ENCODE results near the gene SELPLG.

SELPLG gene

DNA sequence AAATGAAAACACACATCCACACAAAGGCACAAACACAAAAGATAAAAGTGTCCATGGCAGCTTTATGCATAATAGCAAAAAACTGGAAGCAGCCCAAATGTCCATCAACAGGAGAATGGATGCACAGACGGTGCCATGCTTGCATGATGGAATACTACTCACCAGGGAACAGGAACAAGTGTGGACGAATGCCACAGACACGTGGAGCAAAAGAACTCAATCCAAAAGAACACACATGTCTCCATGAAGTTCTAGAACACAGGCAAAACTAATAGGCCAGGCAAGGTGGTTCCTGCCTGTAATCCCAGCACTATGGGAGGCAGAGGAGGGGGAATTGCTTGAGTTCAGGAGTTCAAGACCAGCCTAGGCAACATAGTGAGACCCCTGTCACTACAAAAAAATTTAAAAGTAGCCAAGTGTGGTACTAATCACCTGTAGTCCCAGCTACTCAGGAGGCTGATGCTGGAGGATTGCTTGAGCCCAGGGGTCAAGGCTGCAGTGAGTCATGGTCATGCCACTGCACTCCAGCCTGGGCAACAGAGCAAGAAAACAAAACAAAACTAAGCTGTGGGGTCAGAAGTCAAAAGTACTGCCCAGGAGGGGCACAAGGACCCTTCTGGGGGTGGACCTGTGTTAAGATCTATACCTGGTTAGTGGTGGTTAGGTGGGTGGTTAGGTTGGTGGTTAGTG lies 28.5 kb downstream of the SELPLG start:
- DNase-seq (ENCODE audit: low read depth in 2 of 2), result no peak

DNA sequence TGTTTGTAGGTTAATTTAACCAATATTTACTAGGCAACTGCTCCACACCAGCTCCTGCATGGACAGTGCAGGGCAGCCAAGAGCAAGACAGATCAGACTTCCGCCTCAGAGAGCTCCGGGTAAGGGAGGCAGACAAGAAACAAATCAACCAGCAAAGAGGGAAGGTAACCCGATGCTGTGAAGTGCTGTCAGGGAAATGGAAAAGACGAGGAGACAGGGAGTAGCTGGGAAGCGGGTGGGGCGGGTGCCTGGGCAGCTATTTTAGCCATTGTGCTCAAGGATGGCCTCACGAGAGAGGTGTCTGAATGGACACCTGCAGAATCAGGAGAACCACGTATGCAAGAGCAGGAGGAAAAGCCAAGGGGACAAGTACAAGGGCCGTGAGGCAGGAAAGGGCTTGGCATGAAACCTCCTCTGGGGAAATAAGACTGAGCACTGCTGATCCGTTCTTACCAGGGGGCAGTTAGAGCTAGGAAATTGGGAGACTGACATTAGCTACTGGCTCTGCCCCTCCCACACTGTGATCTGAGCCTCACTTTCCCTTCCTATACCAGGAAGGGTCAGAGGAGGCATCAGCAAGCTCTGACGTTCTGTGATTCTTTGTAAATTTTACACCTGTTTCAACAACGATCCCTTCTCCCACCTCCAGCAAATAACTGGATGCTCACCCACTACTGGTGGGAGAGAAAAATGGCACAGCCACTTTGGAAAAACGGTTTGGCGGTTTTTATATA lies 29.3 kb downstream of the SELPLG start:
- no peak for DNase-seq (ENCODE audit: low read depth in 2 of 2)

DNA sequence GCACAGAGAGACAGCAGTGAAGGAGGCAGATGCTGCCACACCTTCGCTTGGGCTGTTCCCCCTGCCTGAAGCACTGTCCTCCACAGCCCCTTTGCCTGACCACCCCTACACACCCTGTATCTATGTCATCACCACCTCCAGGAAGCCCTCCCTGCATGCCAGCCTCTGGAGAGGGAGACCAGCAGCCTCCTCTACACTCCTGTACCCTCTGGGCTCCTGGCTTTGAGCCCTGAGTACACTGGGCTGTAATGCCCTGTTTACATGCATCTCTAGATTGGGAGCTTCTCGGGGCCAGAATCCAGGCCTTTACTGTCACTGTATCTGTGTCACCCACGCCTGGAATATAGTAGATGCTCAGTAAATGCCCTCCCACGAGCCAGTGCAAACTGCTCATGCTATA lies 30.0 kb downstream of the SELPLG start:
- no peak for DNase-seq (ENCODE audit: low read depth in 2 of 2)

DNA sequence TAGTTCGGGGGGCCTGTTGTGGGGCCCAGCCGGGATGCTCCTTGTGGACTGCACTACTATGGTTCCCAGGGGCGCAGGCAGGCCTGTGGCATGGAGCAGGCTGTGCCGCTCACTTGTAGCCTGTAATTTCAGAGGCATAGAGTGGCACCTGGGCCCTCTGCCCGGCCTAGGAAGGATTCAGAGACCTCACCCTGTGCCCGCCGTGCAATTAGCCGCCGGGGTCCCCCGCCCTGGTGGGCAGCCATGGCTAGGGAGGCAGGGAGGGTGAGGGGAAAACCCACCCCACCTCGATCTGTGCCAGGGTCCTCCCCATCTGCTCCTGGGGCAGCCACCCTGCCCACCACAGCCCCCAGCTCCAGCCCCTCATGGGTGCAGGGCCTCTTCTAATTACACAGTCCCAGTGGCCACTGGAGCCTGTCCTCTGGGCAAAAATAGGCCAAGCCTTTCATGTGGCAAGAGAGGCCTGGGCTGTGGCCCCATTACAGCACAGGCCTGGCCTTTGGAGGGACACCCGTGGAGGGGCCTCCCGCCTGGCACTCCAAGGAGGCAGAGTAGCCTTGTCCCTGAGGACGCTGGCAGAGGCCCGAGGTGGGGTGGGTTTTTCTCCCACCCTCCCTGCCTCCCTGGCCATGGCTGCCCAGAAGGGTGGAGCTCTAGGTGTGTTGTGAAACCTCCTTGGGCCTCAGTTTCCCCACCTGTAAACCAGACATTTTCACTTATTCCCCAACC lies 30.6 kb downstream of the SELPLG start:
- DNase-seq (ENCODE audit: low read depth in 2 of 2), result no peak

DNA sequence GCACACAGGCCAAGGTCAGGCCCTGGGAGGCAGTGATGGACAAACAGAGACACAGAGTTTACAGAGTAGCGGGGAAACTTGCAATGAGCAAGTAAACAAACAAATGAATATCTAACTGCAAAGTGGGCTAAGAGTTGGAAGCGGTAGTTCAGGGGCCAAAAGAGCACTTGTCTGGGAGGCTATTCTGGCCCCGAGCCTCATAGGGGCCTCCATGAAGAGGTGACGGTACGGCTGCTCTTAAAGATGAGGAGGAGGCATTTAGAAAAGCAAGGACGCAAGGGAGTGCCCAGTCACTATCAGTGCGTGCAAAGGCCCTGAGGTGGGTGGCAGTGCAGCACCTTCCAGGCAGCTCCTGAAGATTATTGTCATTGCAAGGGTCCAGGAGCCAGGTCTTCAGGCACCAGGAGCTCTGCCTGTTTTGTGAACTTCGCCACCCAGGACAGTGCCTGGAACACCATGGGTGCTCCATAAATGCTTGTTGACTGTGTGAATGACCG lies 31.4 kb downstream of the SELPLG start:
- DNase-seq (ENCODE audit: low read depth in 2 of 2), result no peak

DNA sequence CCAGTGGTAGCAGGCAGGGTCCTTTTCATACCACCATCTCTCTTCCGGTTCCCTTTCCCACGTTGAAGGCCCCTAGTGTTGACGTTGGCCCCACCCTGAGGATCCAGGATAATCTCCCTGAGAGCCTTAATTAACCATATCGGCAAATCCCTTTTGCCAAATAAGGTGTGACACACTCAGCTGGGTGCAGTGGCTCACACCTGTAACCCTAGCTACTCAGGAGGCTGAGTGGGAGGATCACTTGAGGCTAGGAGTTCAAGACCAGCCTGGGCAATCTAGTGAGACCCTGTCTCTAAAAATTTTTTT lies 33.0 kb downstream of the SELPLG start:
- DNase-seq (ENCODE audit: low read depth in 2 of 2), result no peak

DNA sequence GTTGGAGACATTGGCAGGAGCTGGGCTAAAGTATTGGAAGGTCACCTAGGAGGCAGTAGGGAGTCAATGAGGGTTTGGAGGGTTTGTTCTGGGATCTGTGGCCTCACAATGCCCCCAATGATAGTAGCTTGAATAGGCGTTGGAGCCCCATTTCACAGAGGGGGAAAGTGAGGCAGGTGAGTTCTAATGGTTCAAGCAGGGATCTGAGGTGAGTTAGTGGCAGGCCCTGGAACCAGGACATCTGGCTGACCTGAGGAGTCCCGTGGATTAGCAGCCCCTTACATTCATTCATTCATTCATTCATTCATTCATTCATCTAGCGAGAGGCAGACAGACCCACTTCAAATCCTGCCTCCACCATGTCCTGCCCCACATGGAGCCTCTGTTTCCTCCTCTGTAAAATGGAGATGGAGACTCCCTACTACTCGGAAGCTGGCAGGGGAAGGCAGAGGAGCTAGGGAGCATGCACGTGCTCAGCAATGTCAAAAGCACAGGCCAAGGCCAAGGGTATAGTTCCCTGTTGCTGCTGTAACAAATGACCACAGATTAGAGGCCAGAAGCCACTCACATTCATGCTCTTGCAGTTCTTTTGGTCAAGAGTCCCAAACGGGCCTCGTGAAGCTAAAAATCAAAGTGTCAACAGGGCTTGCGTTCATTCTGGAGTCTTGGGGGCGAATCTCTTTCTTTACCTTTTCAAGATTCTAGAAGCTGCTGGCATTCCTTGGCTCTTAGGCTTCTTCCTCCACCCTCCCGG lies 33.6 kb downstream of the SELPLG start:
- DNase-seq (ENCODE audit: low read depth in 2 of 2), result no peak

DNA sequence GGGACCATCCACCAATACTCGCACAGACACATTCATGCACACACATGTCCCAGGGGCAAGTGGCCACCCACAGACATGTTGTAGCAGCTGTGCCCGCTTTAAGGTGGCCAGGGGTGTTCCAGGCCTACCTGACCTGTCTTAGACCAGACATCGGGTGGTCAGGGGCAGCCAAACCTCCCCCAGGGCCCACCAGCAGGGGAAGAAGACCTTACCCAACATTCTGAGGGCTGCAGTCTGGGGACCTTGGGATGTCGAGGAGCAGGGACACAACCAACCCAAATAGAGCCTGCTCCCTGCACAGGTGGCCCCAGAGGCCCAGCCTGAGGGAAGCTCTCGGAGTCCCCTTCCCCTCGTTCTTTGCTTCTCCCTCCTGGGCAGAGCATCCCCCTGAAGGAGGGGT lies 34.2 kb downstream of the SELPLG start:
- no peak for DNase-seq (ENCODE audit: low read depth in 2 of 2)

DNA sequence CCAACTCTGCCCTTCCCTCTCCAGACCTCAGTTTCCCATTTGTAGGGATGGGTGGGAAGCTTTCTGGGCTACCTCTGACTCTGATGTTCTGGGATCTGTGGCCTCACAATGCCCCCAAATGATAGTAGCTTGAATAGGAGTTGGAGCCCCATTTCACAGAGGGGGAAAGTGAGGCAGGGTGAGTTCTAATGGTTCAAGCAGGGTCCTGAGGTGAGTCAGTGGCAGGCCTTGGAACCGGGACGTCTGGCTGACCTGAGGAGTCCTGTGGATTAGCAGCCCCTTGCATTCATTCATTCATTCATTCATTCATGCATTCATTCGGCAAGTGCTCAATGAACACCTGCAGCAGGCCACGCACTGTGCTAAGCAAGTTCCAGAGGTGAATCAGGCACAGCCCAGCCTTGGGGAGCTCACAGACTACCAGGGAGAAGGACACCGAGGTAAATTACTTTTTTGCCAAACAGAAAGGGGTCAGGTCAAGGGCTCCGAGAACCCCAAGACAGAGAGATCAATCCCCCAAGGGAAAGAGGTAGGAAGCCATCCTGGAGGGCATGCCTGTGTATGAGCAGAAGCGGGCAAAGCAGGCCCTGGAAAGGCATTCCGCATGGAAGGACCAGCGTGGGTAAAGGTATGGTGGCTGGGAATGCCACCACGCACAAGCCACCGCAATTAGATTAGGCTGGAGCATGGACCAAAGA lies 35.0 kb downstream of the SELPLG start:
- no peak for DNase-seq (ENCODE audit: low read depth in 2 of 2)

DNA sequence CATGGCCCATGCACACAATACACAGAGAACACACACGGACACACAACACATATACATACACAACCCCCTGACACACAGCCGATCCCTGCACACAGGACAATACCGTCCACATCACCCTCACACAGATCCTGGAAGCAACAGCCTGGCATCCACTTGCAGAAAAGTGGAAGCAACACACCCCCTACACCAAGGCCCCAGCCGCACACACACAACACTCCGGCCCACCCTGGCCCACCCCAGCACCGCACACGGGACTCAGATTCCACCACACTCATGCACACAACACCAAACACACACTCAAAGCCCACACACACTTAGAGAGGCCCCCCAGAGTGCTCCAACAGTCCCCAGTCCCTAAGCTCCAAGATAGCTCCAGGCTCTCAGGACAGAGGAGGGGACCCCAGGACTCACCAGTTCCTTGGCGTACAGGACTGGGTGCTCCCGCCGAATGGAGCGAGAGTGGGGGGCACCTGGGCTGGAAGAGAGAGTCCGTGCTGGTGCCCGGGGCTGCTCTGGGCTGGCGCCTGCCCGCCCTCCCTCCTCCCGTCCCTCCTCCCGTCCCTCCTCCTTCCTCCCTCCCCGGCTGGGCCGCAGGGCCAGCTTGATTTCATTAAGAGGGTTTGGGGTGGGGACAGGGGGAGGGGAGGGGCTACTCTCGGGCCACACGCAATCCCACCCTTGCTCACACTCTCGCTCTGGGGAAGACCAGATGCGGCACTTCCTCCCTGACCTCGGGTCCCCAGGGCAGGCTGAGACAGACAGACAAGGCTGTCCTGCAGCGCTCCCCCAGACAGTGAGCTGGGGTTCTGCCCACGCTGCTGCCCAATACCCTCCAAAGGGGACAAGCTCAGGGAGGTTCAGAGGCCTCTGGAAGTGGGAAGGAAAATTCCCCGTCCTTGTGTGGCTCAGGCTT lies 35.9 kb downstream of the SELPLG start, which contains the start of gene TMEM119:
TMEM119 (minus strand) TSS at position 526 of the 913 bp plus-strand sequence. CDS start 5,701 bp downstream, outside the sequence.
- no peak for DNase-seq (ENCODE audit: low read depth in 2 of 2)

DNA sequence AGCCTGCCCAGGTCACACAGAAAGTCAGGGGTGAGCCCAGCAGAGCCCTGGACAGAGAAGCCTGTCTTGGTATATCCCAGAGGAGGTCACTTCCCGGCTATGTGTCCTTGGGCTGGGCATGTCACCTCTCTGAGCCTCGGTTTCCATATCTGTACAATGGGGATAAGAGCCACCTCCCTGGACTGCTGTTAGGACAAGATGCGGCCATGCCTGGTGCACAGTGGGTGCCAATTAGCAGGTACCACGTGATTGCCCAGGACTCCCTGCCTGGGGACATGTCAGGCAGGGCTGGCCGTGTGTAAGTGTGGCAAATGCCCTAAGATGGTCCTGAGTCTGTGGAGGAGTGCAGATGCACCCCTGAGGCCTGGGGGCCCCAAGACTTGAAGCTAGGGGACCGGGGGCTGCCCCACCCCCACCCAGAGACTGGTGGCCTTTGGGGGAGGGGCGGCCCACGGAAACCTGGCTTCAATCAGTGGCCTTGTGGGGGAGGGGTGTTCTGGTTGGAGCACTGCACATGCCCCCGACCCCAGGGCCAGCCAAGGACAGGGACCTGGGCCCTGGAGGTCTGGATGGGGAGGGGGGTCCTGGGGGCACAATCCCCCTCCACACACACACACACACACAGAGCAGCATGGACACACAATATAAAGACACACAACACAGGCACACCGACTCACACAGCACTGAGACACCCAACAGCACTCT lies 36.7 kb downstream of the SELPLG start:
- DNase-seq (ENCODE audit: low read depth in 2 of 2), result no peak

DNA sequence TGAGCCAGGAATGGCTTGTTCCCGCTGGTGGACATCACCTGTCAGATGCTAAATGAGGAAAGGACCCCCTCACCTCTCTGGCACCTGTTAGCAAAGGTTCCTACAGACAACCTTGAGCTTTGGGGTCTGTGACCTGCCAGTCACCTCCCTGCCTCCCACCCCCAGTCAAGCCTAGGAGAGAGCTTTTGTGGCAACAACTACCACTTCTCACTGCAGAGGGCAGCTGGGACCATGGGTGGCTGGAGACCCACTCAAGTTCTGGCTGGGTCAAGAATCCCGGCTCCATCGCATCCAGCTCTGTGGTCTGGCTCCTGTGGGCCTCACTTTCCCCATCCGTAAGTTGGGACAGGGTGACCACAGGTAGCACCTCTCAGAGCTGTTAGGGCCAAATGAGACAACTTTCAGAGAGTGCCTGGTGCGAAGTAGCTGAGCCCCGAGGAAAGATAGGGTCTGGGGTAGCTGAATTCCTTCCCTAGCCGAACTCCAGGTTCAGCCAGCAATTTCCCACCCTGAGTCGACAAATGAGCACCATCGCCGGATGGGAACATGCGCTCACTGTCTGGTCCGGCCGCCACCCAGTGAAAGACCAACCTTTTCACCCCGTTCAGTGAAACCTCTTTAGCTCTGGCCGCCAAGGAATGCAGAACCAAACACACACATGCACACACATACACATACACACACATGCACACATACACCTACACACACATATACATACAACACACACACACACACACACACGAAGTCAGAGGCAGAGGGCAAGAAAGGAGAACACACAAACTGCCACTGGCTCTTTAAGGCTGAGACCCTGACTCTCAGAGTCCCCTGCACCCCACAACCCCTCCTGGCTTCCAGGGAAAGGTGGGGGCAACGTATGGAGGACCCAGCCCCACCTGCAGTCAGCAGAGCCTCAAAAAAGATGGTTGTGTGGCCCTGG lies 37.7 kb downstream of the SELPLG start:
- no peak for DNase-seq (ENCODE audit: low read depth in 2 of 2)

DNA sequence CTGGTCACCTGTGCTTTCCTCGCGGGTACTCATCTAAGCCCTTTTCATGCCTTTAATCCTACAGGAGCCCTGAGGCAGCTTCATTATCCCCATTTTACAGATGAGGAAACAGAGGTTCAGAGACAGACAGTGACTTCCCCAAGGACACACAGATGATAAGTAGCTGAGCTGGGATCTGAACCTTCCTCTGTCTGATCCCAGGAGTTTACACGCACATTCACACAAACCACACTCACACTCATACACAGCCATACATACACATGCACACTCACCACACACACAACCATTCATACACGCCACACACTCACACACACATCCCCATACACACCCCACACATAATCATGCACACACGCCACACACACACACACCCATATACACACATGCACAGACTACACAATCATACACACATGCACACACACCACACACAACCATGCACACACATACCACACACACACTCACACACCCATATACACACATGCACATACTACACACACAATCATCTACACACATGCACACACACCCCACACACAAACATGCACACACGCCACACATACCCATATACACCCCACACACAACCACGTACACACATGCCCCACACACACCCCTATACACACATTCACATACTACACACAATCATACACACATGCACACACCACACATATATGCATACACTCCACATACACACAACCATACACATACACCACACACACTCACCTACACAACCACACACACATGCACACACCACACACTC lies 38.6 kb downstream of the SELPLG start:
- no peak for DNase-seq (ENCODE audit: low read depth in 2 of 2)

DNA sequence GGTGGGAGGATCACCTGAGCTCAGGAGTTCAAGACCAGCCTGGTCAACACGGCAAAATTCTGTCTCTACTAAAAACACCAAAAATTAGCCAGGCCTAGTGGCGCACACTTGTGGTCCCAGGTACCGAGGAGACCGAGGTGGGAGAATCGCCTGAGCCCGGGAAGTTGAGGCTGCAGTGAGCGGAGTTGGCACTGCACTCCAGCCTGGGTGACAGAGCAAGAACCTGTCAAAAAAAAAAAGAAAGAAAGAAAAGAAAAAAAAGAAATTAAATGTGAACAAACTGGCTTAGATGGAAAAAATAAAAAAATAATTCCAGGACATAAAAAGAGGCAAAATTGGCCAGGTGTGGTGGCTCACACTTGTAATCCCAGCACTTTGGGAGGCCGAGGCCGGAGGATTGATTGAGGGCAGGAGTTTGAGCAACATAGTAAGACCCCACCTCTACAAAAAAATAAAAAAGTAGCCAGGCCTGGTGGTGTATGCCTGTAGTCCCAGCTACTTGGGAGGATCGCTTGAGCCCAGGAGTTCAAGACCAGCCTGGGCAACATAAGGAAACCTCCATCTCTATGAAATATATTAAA lies 39.3 kb downstream of the SELPLG start:
- no peak for DNase-seq (ENCODE audit: low read depth in 2 of 2)

DNA sequence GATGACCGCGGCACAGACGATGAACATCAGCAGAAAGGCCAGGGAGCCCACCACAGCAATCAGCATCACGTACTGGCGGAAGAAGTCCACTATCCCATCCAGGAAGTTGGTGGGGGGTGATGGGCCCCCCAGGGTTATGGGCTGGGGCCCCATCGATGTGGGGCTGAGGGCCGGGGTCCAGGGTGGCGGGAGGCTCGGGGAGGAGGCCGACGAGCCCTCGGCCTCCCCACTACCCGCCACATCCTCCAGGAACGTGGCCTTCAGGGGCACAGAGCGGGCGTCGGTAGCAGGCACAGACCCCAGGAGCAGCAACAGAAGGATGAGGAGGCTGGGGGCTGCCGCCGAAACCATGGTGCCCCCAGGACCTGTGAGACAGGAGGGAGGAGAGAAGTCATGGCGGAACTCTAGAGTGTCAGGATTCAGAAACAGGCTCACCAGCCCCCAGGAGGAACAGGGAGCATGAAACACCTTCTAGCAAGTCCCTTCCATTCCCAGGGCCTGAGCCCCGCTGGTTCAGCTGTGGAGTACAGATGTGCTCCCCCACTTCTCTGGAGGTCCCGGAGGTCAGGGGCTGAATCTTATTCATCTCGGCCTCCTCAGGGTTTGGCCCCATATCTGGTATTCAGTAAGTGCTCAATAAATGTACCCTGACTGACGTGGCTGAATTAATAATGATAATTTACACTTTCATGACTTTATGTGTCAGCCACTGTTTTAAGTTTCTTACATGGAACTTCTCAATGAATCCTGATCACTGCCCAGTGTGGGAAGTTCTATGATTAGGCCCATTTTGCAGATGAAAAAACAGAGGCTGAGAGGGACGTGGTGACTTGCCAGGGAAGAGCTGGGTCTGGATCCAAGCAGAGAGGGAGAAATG lies 41.4 kb downstream of the SELPLG start:
- no peak for DNase-seq (ENCODE audit: low read depth in 2 of 2)

DNA sequence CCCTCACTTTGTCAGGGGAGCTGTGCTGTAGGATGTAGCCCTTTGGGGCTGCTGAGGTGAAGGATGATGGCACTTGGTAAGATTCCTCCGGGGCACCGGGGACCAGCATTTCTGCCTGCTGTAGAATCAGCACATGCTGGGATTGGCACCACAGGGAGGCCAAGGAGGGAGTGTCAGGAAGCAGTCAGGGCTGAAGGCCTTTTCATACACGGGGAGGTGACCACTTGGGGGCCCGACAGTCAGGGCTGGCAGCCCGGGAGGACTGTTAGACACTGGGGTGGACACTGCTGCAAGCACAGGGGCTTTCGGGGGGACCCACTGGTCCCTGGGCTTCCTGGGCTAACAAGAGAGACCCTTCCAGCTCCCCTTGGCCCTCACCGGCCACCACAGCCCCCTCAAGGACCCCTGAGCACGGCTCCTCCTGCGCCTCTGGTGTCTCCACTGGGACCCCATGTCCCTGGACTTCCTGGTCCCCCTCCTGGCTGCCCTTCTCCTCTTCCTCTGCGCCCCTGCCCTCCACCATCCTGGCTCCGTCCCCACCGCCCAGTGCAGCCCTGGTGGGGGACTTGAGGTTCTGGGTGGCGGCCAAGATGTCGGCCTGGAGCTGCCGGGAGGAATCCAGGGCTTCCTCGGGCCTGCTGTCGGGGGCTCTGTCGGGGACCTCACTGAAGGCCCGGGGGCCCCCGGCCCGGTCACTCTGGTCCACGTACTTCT lies 42.3 kb downstream of the SELPLG start:
- DNase-seq (ENCODE audit: low read depth in 2 of 2), result no peak

Measured in activated CD4-positive, alpha-beta T cell treated with anti-CD3 and anti-CD28 coated beads for 24 hours (primary cell).